DMS114 treated with DMSO at 0.1 percent for 48 hours (cell line): Measurements from ENCODE around the gene SKIC8.
A peak's percentile ranks its signal among the peaks of the same experiment; 100 is the strongest.
"Not testable (repeated sequence)": the region's sequence is repeated elsewhere in the genome, so short reads cannot be mapped to it uniquely, and the experiment has no call there.

ENCODE experiments used
- DNase-seq: peaks from one replicate; lab custom pipeline; 2025; ENCODE audit not compliant: unreplicated experiment; lab: John Stamatoyannopoulos, UW

Gene SKIC8

GRCh38 chr15:78257681-78258080 is 41.7 kb downstream of the SKIC8 start:
- no peak for DNase-seq

DNA sequence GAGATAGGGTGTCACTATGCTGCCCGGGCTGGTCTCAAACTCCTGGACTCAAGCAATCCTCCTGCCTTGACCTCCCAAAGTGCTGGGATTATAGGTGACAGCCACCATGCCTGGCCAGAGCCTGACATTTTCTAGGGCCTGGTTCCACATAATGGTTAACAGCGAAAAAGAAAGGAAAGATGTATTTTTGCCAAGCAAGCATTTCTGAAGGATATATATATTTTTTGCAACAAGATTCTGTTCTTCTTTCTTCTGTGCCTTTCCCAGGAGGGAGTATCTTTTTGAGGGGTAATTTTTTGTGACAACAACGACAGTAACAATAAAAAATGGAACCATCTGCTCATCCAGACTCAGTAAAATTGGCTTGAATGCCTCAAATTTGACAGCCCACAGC is 43.4 kb downstream of the SKIC8 start:
- DNase-seq: no peak

- DNase-seq: no peak
Measured at GRCh38 chr15:78255421-78256043, 43.9 kb downstream of the SKIC8 start.

GRCh38 chr15:78251136-78251535 is 48.3 kb downstream of the SKIC8 start:
- no peak for DNase-seq

- no peak for DNase-seq
Measured at GRCh38 chr15:78249131-78249530, 50.3 kb downstream of the SKIC8 start.

GRCh38 chr15:78247911-78248310 is 51.5 kb downstream of the SKIC8 start:
- no peak for DNase-seq

- DNase-seq: not testable (repeated sequence)
Measured at GRCh38 chr15:78245976-78246620, 53.3 kb downstream of the SKIC8 start.

GRCh38 chr15:78245392-78245791 is 54.0 kb downstream of the SKIC8 start:
- DNase-seq: not testable (repeated sequence)

DNA sequence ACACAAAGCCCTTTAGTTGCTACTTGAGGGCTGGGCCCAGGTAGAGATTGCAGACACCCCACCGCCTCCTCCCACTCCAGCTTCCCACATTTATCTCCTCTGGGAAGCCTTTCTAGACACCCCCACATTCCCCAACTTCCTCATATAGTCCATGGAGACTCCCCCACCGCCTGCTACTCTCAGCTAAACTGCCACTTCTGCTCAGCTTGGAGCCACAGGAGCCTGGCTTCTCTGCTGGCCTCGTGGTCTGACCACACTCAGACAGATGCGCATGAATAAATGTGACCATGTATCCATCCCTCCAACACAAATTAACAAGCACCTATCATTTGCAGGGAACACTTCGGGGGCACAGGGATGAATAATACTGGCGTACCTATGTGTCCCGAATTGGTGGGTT is 54.5 kb downstream of the SKIC8 start:
- no peak for DNase-seq

GRCh38 chr15:78244101-78244500 is 55.3 kb downstream of the SKIC8 start:
- DNase-seq: no peak

- DNase-seq: no peak
Measured at GRCh38 chr15:78243491-78243941, 55.9 kb downstream of the SKIC8 start.

DNA sequence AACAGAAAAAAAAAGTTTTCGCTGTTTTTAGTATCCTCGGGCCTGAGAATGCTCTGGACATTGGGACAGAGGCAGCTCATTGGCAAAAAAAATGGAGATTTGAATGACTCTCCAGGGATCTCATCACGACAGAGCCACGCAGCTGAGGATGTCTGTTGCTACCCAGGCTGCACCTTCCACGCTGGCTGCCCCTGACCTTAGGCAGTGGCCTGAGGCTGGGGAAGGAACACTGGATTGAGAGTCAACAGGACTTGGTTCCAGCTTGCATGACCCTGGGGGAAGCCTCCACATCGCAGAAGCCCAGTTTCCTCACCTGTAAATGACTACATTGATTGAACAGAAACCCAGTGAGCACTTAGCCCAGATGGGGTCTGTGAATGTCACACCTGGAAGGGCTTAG is 56.4 kb downstream of the SKIC8 start:
- DNase-seq: no peak

DNA sequence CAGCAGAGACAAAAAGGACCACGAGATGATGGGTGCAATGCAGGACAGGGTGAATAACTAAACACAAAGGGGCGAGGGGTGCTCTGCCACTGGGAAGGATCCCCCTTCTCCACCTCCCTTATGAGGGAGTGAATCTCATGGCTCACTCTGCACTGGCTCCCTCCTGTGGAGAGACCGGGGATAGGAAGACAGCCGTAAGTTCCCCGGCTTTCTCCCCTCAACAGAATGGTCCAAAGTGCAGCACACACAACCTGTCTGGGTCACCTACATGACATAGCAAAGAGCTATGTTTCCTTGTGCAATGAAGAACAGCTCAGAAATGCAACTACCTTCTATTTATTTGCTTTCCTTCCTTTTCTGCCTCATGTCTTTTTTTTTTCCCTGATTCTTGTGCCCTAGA is 57.3 kb downstream of the SKIC8 start:
- DNase-seq: no peak

GRCh38 chr15:78241017-78241416 is 58.4 kb downstream of the SKIC8 start:
- DNase-seq: peak; percentile 69

- no peak for DNase-seq
Measured at GRCh38 chr15:78239811-78240210, 59.6 kb downstream of the SKIC8 start.

DNA sequence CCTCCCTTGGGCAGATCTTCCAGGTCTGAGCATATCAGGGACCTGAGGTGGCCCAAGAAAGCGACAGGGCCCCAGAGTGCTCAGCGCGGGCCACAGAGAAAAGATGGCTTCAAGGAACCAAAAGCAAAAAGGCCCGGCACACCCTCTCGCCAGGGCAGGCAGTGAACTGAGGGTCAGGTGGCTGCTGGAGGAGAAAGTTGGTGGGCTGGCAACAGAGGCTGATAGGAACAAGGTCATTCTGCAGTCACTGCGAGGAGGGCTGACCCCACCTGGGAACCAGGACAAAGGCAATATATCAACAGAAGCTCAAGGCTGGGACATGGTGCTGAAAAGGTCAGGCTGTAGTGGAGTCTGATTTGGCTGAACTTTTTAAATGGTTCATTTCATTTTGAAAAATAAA is 62.3 kb downstream of the SKIC8 start:
- no peak for DNase-seq

GRCh38 chr15:78236491-78236890 is 62.9 kb downstream of the SKIC8 start:
- no peak for DNase-seq

DNA sequence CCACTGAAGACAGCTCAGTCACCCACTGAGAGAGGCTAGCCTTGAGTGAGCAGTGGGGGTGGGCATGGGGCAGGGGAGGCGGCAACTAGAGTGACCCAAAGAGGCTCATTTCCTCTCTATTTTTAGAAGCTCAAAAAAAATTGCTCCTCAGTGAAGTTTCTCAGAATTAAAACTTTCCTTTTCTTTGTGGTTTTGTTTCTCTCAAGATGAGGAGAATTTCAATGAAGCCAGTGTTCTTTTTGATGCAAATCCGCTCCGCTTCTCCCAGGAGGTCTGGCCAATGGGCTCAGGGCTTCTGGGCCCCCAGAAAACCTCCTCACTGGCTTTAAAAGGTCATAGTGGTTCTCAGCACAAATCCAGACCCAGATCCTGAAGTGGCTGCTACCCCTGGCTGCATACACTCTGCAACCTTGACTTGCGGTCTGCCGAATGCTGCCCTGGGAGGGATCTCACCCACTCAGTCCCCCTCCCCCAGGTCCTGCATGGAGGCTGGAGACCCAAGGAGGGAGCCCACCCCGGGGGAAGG is 64.8 kb downstream of the SKIC8 start, which contains the start of gene ACSBG1:
Gene ACSBG1 (minus strand): TSS at position 51 of the 526 bp plus-strand sequence. CDS start 64 bp downstream, outside the sequence.
- DNase-seq: no peak

GRCh38 chr15:78233496-78233895 is 65.9 kb downstream of the SKIC8 start:
- DNase-seq: no peak
